GM12878 (cell line): ENCODE results near the gene ABCA7. TPM values are rescaled to one million over a fixed set of nuclear protein-coding genes. Genes with fewer than 3 reads are reported as not detected.

Experiments
- ATAC-seq: fragments of 200-7000 bp; cut with Tn5 transposase; 3 replicates; pipeline ENCODE4 v1.9.1; 2020; ENCODE audit warnings: mild to moderate bottlenecking, moderate library complexity
- BruUV-seq: library from RNA; stranded (reverse); fragments of 400-500 nt; replicated peaks from 2 replicates; lab custom pipeline; 2021; lab: Mats Ljungman, UMichigan
- CTCF ChIA-PET: fragments of 300-600 bp; sonication (Branson Sonifier 250); formaldehyde crosslinking; extraction: SDS; loops from one replicate; lab custom pipeline; 2021; ENCODE audit warnings: inconsistent platforms; lab: Yijun Ruan, JAX
- POLR2A ChIA-PET: fragments of 350-600 bp; formaldehyde crosslinking; extraction: SDS; loops from one replicate; lab custom pipeline; 2021; ENCODE audit warnings: inconsistent platforms; lab: Charles Lee
- RAD21 ChIA-PET: fragments of 300-600 bp; sonication (Branson Sonifier 250); formaldehyde crosslinking; loops from one replicate; lab custom pipeline; 2023; ENCODE audit warnings: antibody characterized with exemption; ENCODE audit not compliant: unreplicated experiment; lab: Charles Lee
- SMC1A ChIA-PET: fragments of 300-600 bp; sonication (Branson Sonifier 250); formaldehyde crosslinking; loops from one replicate; lab custom pipeline; 2023; ENCODE audit not compliant: unreplicated experiment, uncharacterized antibody; lab: Charles Lee
- DNase-seq: peaks from one replicate; pipeline ENCODE4 v3.0.0-alpha.2; 2011; ENCODE audit warnings: low read depth, low spot score
- FAIRE-seq: peaks from 3 replicates; lab custom pipeline; 2011; peaks lifted over from hg19 to GRCh38; lab: Jason Lieb, UNC
- H2AFZ ChIP-seq: 2 replicates; pipeline ENCODE4 v1.6.0; 2011; ENCODE audit warnings: low read depth, low read length, control low read depth; ENCODE audit not compliant: control insufficient read depth
- H3K27ac ChIP-seq: 2 replicates; pipeline ENCODE4 v1.5.1; 2011; ENCODE audit warnings: control low read depth; ENCODE audit not compliant: control insufficient read depth, insufficient read depth
- H3K27me3 ChIP-seq, 2 experiments: replicated peaks in 1 of 2; 2 replicates each; pipeline versions ENCODE4 v1.6.0 to v1.6.1; 2011; ENCODE audit warnings: low read length in 1 of 2; ENCODE audit not compliant: control insufficient read depth in 2 of 2, insufficient read depth in 2 of 2
- H3K36me3 ChIP-seq, 2 experiments: 2 replicates each; pipeline ENCODE4 v1.5.1; 2011; ENCODE audit warnings: low read length in 1 of 2; ENCODE audit not compliant: control insufficient read depth in 2 of 2, insufficient read depth in 2 of 2
- H3K4me1 ChIP-seq: 2 replicates; pipeline ENCODE4 v1.6.1; 2011; ENCODE audit warnings: mild to moderate bottlenecking, low read length, moderate library complexity, mixed read lengths; ENCODE audit not compliant: control insufficient read depth, insufficient read depth
- H3K4me2 ChIP-seq: 2 replicates; pipeline ENCODE4 v1.6.0; 2011; ENCODE audit warnings: control low read depth; ENCODE audit not compliant: control insufficient read depth, insufficient read depth
- H3K4me3 ChIP-seq: fragments of 200-600 bp; sonication (generic); 2 replicates; pipeline ENCODE4 v1.5.1; 2016
- H3K79me2 ChIP-seq: 2 replicates; pipeline ENCODE4 v1.6.0; 2011; ENCODE audit warnings: low read length; ENCODE audit not compliant: control insufficient read depth, insufficient read depth
- H3K9ac ChIP-seq: 2 replicates; pipeline ENCODE4 v1.8.0; 2011; ENCODE audit warnings: low read length, control low read depth, mixed read lengths; ENCODE audit not compliant: control insufficient read depth, insufficient read depth
- H3K9me3 ChIP-seq: replicated peaks from 3 replicates; pipeline ENCODE4 v1.5.1; 2011; ENCODE audit warnings: mild to moderate bottlenecking, low read length; ENCODE audit not compliant: control insufficient read depth, insufficient read depth
- H4K20me1 ChIP-seq: 2 replicates; pipeline ENCODE4 v1.6.0; 2011; ENCODE audit not compliant: control insufficient read depth, insufficient read depth
- CHD4 ChIP-seq: fragments of 200-600 bp; sonication (generic); IDR thresholded peaks from 2 replicates; pipeline ENCODE4 v1.6.1; 2016; ENCODE audit warnings: mild to moderate bottlenecking
- MLLT1 ChIP-seq: fragments of 450-650 bp; IDR thresholded peaks from 2 replicates; pipeline ENCODE4 v1.6.1; 2016; ENCODE audit warnings: mild to moderate bottlenecking
- POLR2A ChIP-seq: IDR thresholded peaks from 2 replicates; pipeline ENCODE4 v1.6.1; 2011; ENCODE audit warnings: low read depth, mild to moderate bottlenecking, low read length
- POLR2AphosphoS5 ChIP-seq: IDR thresholded peaks from 2 replicates; pipeline ENCODE4 v1.6.1; 2011; ENCODE audit warnings: mild to moderate bottlenecking, low read length, inconsistent platforms
- TCF7 ChIP-seq: IDR thresholded peaks from 2 replicates; pipeline ENCODE4 v1.6.1; 2014; ENCODE audit warnings: antibody characterized with exemption, borderline replicate concordance
- WGBS: methylation state at CpG from one replicate; pipeline ENCODE4 v1.1.6; 2016; ENCODE audit warnings: low lambda C conversion rate; ENCODE audit not compliant: insufficient replicate concordance, insufficient coverage; ENCODE audit errors: missing lambda C conversion rate; 5-methylcytosine and 5-hydroxymethylcytosine counted together
- in situ Hi-C: fragments of 300-500 bp; cut with MboI; formaldehyde crosslinking; loops from 9 replicates; pipeline ENCODE4 v1.14.3; 2018; ENCODE audit warnings: mixed read lengths
- intact Hi-C: fragments of 100-400 bp; cut with micrococcal nuclease; formaldehyde crosslinking; loops from one replicate; pipeline ENCODE4 v1.14.2; 2022; ENCODE audit not compliant: unreplicated experiment
- polyA plus RNA-seq, 11 experiments: library from polyadenylated mRNA; depleted of rRNA in 4 of 11; unstranded in 6 of 11; stranded (reverse) in 5 of 11; fragments of >200 nt; fragmentation: Nextera tagmentation in 4 of 11; fragmentation: Illumina TruSeq in 1 of 11; extraction: Ambion mirVana in 4 of 11; extraction: Trizol in 1 of 11; gene quantifications; 1 replicate in 1 of 11; 2 replicates in 10 of 11; pipeline versions ENCODE4 v1.2.1 to v1.2.3, GENCODE V29; 2011 to 2016; ENCODE audit warnings: inconsistent platforms in 2 of 11, missing spikeins in 2 of 11, low read depth in 1 of 11
- total RNA-seq, 4 experiments: library from RNA; depleted of rRNA in 3 of 4; stranded (reverse); fragments of >200 nt in 3 of 4; fragmentation: Illumina TruSeq in 1 of 4; extraction: Trizol in 1 of 4; gene quantifications; 2 replicates each; pipeline versions ENCODE4 v1.2.1 to v1.2.3, GENCODE V29; 2013 to 2021

The ABCA7 gene
- total and polyA plus RNA-seq, 10 of the 15 experiments (the other 5 are each of a cell fraction or from before 2014, with no cell fraction given): 1.0 to 49.5 (median 14.8) TPM

GRCh38 chr19:1079566-1080111 lies 39.7 kb downstream of the ABCA7 start:
- no TSS peak for BruUV-seq
- H2AFZ ChIP-seq: no peak overlapping the region
- RAD21 ChIA-PET: no interaction called here
- no peak overlapping the region for H3K27ac ChIP-seq
- intact Hi-C loops: no loop called here
- TF ChIP-seq POLR2AphosphoS5 (0 out of 2 replicates have a peak, but pooled peaks have one; percentile 25), POLR2A (peak; percentile 51), CHD4 (no peak)
- TF ChIP-seq, all 136 proteins: peak for 2
- Histone ChIP-seq H3K4me1 (peaks cover 32% of the 10 kb centered on the region), H3K9ac (no peak overlapping the region), H3K4me3 (no peak overlapping the region), H3K36me3 (peaks cover 23 to 51% of the 10 kb centered on the region in 2 experiments), H3K9me3 (no peaks in the 10 kb centered on the region; the same call in 2 of the 3 replicates), H3K27me3 (no peaks in the 10 kb centered on the region), H3K79me2 (peaks cover 7% of the 10 kb centered on the region), H4K20me1 (no peaks in the 10 kb centered on the region; the same call in 1 of the 2 replicates), H3K4me2 (no peak overlapping the region)
- ChIA-PET CTCF (no interaction called here), POLR2A (interaction anchor here (0.5 to 1.6 kb wide), 2 partner anchors 12 to 105 kb away, joined by 4 to 5 read pairs; partner anchors contain the start of gene ARHGAP45), SMC1A (no interaction called here)
- FAIRE-seq (no peak), ATAC-seq (no peak), DNase-seq (no peak)
- 95% methylated on average over 39 of the region's 45 CpGs for WGBS
- in situ Hi-C loops: no loop called here

GRCh38 chr19:1080360-1081161 lies 40.7 kb downstream of the ABCA7 start:
- in situ Hi-C loops (no loop called here), intact Hi-C loops (no loop called here)
- no peak overlapping the region for H3K9ac ChIP-seq
- ChIA-PET SMC1A (no interaction called here), CTCF (interaction anchor here (0.6 to 1.6 kb wide), 2 partner anchors 13 to 14 kb away, joined by 3 to 4 read pairs; no protein-coding TSS in a partner anchor), POLR2A (interaction anchor here (0.9 to 1.9 kb wide), 3 partner anchors 13 to 54 kb away, joined by 3 to 6 read pairs (median 4); partner anchors contain the start of genes ARHGAP45 and CNN2), RAD21 (interaction anchor here (0.8 kb wide), 1 partner anchor 23 kb away, joined by 3 read pairs; no protein-coding TSS in a partner anchor)
- no TSS peak for BruUV-seq
- no peak overlapping the region for H3K4me3 ChIP-seq
- no peak overlapping the region for H2AFZ ChIP-seq
- no peaks in the 10 kb centered on the region; the same call in 1 of the 2 replicates for H4K20me1 ChIP-seq
- H3K27me3 ChIP-seq: no peaks in the 10 kb centered on the region
- 97% methylated on average over 44 of the region's 50 CpGs for WGBS
- no peak overlapping the region for H3K27ac ChIP-seq
- no peaks in the 10 kb centered on the region; the same call in 2 of the 3 replicates for H3K9me3 ChIP-seq
- peaks cover 7% of the 10 kb centered on the region for H3K79me2 ChIP-seq
- DNase-seq (no peak), ATAC-seq (no peak), FAIRE-seq (no peak)
- TF ChIP-seq MLLT1 (no peak), TCF7 (no peak)
- H3K4me2 ChIP-seq: no peak overlapping the region
- H3K36me3 ChIP-seq: peaks cover 21 to 56% of the 10 kb centered on the region in 2 experiments
- peaks cover 25% of the 10 kb centered on the region for H3K4me1 ChIP-seq
